ENCODE data around the gene UFD1. TPM values are rescaled to one million over a fixed set of nuclear protein-coding genes. Genes with fewer than 3 reads are reported as not detected.

Gene UFD1
- total and polyA plus RNA-seq, 2 donors from 2014 or later = 56.2 to 67.8 TPM

GRCh38 chr22:19488285-19488684, 9.3 kb upstream of the UFD1 start:
- DNase-seq = no peak
- H3K36me3 ChIP-seq (ENCODE audit: control insufficient read depth in 2 of 3, insufficient read depth in 3 of 3, low read length in 3 of 3) = no peaks in the 10 kb centered on the region
- no peak overlapping the region for H3K4me3 ChIP-seq (ENCODE audit: low read length in 3 of 3)
- no peaks in the 10 kb centered on the region for H3K27me3 ChIP-seq (ENCODE audit: control insufficient read depth, insufficient read depth, low read length)
- H3K27ac ChIP-seq (ENCODE audit: low read depth in 2 of 2, low read length in 2 of 2) = no peak overlapping the region
- intact Hi-C loops (cut with DNase I) = no loop called here
- TF ChIP-seq CTCF (IDR thresholded peaks at IDR 0.05; ENCODE audit: borderline replicate concordance, extremely low read depth, insufficient read depth) = no peak
- no peak for FAIRE-seq
- no peak overlapping the region for H3K9ac ChIP-seq (ENCODE audit: low read length in 3 of 3)
- H3K4me1 ChIP-seq (ENCODE audit: control insufficient read depth in 2 of 3, insufficient read depth in 2 of 3, low read depth in 1 of 3, low read length in 3 of 3) = no peaks in the 10 kb centered on the region
- H3K9me3 ChIP-seq (ENCODE audit: control insufficient read depth in 2 of 3, insufficient read depth in 1 of 3, low read length in 3 of 3) = no peaks in the 10 kb centered on the region

GRCh38 chr22:19483481-19484244, 4.7 kb upstream of the UFD1 start:
- no peak for TF ChIP-seq CTCF (IDR thresholded peaks at IDR 0.05; ENCODE audit: borderline replicate concordance, extremely low read depth, insufficient read depth)
- Histone ChIP-seq H3K9me3 (ENCODE audit: control insufficient read depth in 2 of 3, insufficient read depth in 1 of 3, low read length in 3 of 3) (no peaks in the 10 kb centered on the region), H3K9ac (ENCODE audit: low read length in 3 of 3) (no peak overlapping the region), H3K27ac (ENCODE audit: low read depth in 2 of 2, low read length in 2 of 2) (no peak overlapping the region), H3K36me3 (ENCODE audit: control insufficient read depth in 2 of 3, insufficient read depth in 3 of 3, low read length in 3 of 3) (no peaks in the 10 kb centered on the region), H3K4me3 (ENCODE audit: low read length in 3 of 3) (no peak overlapping the region), H3K4me1 (ENCODE audit: control insufficient read depth in 2 of 3, insufficient read depth in 2 of 3, low read depth in 1 of 3, low read length in 3 of 3) (no peaks in the 10 kb centered on the region), H3K27me3 (ENCODE audit: control insufficient read depth, insufficient read depth, low read length) (no peaks in the 10 kb centered on the region)
- FAIRE-seq (no peak), DNase-seq (no peak)
- intact Hi-C loops (cut with DNase I) = no loop called here

- no peaks in the 10 kb centered on the region for H3K36me3 ChIP-seq (ENCODE audit: control insufficient read depth in 2 of 3, insufficient read depth in 3 of 3, low read length in 3 of 3)
- DNase-seq = no peak
- H3K4me3 ChIP-seq (ENCODE audit: low read length in 3 of 3) = no peak overlapping the region
- peaks cover 0 to 4% (median 4%) of the 10 kb centered on the region in 3 donors for H3K4me1 ChIP-seq (ENCODE audit: control insufficient read depth in 2 of 3, insufficient read depth in 2 of 3, low read depth in 1 of 3, low read length in 3 of 3)
- no peaks in the 10 kb centered on the region for H3K27me3 ChIP-seq (ENCODE audit: control insufficient read depth, insufficient read depth, low read length)
- no peak for FAIRE-seq
- TF ChIP-seq CTCF (IDR thresholded peaks at IDR 0.05; ENCODE audit: borderline replicate concordance, extremely low read depth, insufficient read depth) = no peak
- intact Hi-C loops (cut with DNase I) = no loop called here
- H3K9ac ChIP-seq (ENCODE audit: low read length in 3 of 3) = no peak overlapping the region
- H3K9me3 ChIP-seq (ENCODE audit: control insufficient read depth in 2 of 3, insufficient read depth in 1 of 3, low read length in 3 of 3) = no peaks in the 10 kb centered on the region
- no peak overlapping the region for H3K27ac ChIP-seq (ENCODE audit: low read depth in 2 of 2, low read length in 2 of 2)
Measured at GRCh38 chr22:19482297-19482696, 3.3 kb upstream of the UFD1 start.

All from kidney (tissue), 14 donors.